Measurements from ENCODE around the gene PTPN4. TPM values are rescaled to one million over a fixed set of nuclear protein-coding genes. Genes with fewer than 3 reads are reported as not detected.
"Not testable (repeated sequence)": the region's sequence is repeated elsewhere in the genome, so short reads cannot be mapped to it uniquely, and the experiment has no call there.

PTPN4 gene
- total RNA-seq, 2 experiments from 2014 or later: 49.3 to 50.6 TPM

- ChIA-PET CTCF (ENCODE audit: unreplicated experiment) (no interaction called here), POLR2A (no interaction called here)
- DNase-seq (ENCODE audit: low spot score): no peak
- intact Hi-C loops (cut with micrococcal nuclease; ENCODE audit: unreplicated experiment): no loop called here
- Histone ChIP-seq H4K20me1 (ENCODE audit: insufficient read depth, low read length) (no peaks in the 10 kb centered on the region), H3K79me2 (ENCODE audit: insufficient read depth, low read depth, low read length) (no peaks in the 10 kb centered on the region), H3K36me3 (ENCODE audit: insufficient read depth, low read length) (no peaks in the 10 kb centered on the region), H3K27ac (ENCODE audit: low read depth, low read length, poor library complexity, severe bottlenecking) (no peak overlapping the region), H3K9me3 (ENCODE audit: low read length) (no peaks in the 10 kb centered on the region), H3K4me1 (ENCODE audit: insufficient read depth, low read length, poor library complexity, severe bottlenecking) (no peaks in the 10 kb centered on the region), H3K4me3 (ENCODE audit: low read depth, low read length, poor library complexity, severe bottlenecking) (no peak overlapping the region), H3K4me2 (ENCODE audit: low read length) (no peak overlapping the region), H2AFZ (ENCODE audit: low read length) (no peak overlapping the region), H3K9me2 (ENCODE audit: insufficient read depth, low read length) (no peaks in the 10 kb centered on the region)
- TF ChIP-seq CTCF (conservative IDR thresholded peaks at IDR 0.05; ENCODE audit: low read length) (no peak), EZH2phosphoT487 (IDR thresholded peaks at IDR 0.05; ENCODE audit: borderline replicate concordance, low read depth, low read length) (no peak)
- no TSS peak for BruUV-seq (replicated peaks)
These were observed 236.4 kb downstream of the PTPN4 start for GRCh38 chr2:119996148-119996547.

GRCh38 chr2:119996896-119997891 is 237.5 kb downstream of the PTPN4 start:
- CTCF ChIA-PET (ENCODE audit: unreplicated experiment): not testable (repeated sequence)

GRCh38 chr2:120001471-120001870 is 241.7 kb downstream of the PTPN4 start:
- no TSS peak for BruUV-seq (replicated peaks)

More at GRCh38 chr2:119996896-119997891, 237.5 kb downstream of the PTPN4 start:
- H3K9me3 ChIP-seq (ENCODE audit: low read length); POLR2A ChIA-PET; intact Hi-C loops (cut with micrococcal nuclease; ENCODE audit: unreplicated experiment); H3K4me3 ChIP-seq (ENCODE audit: low read depth, low read length, poor library complexity, severe bottlenecking); H4K20me1 ChIP-seq (ENCODE audit: insufficient read depth, low read length); H3K9me2 ChIP-seq (ENCODE audit: insufficient read depth, low read length); H2AFZ ChIP-seq (ENCODE audit: low read length); BruUV-seq (replicated peaks); H3K4me1 ChIP-seq (ENCODE audit: insufficient read depth, low read length, poor library complexity, severe bottlenecking); H3K4me2 ChIP-seq (ENCODE audit: low read length); H3K79me2 ChIP-seq (ENCODE audit: insufficient read depth, low read depth, low read length); DNase-seq (ENCODE audit: low spot score); H3K27ac ChIP-seq (ENCODE audit: low read depth, low read length, poor library complexity, severe bottlenecking); H3K36me3 ChIP-seq (ENCODE audit: insufficient read depth, low read length): not testable (repeated sequence)

More at GRCh38 chr2:120001471-120001870, 241.7 kb downstream of the PTPN4 start:
- TF ChIP-seq CTCF (conservative IDR thresholded peaks at IDR 0.05; ENCODE audit: low read length) (no peak), EZH2phosphoT487 (IDR thresholded peaks at IDR 0.05; ENCODE audit: borderline replicate concordance, low read depth, low read length) (no peak)
- no peak overlapping the region for H3K27ac ChIP-seq (ENCODE audit: low read depth, low read length, poor library complexity, severe bottlenecking)
- H3K79me2 ChIP-seq (ENCODE audit: insufficient read depth, low read depth, low read length): no peaks in the 10 kb centered on the region
- intact Hi-C loops (cut with micrococcal nuclease; ENCODE audit: unreplicated experiment): no loop called here
- H4K20me1 ChIP-seq (ENCODE audit: insufficient read depth, low read length): no peaks in the 10 kb centered on the region
- H3K4me3 ChIP-seq (ENCODE audit: low read depth, low read length, poor library complexity, severe bottlenecking): no peak overlapping the region
- peaks cover 7% of the 10 kb centered on the region for H3K4me1 ChIP-seq (ENCODE audit: insufficient read depth, low read length, poor library complexity, severe bottlenecking)
- H3K4me2 ChIP-seq (ENCODE audit: low read length): no peak overlapping the region
- DNase-seq (ENCODE audit: low spot score): no peak
- no peaks in the 10 kb centered on the region for H3K36me3 ChIP-seq (ENCODE audit: insufficient read depth, low read length)
- CTCF ChIA-PET (ENCODE audit: unreplicated experiment): no interaction called here
- H2AFZ ChIP-seq (ENCODE audit: low read length): no peak overlapping the region
- H3K9me3 ChIP-seq (ENCODE audit: low read length): no peaks in the 10 kb centered on the region
- peaks cover under 1% of the 10 kb centered on the region; the same call in 1 of the 2 replicates for H3K9me2 ChIP-seq (ENCODE audit: insufficient read depth, low read length)
- POLR2A ChIA-PET: interaction anchor here (0.6 kb wide), 1 partner anchor 240 kb away, joined by 3 read pairs; no protein-coding TSS in a partner anchor

Measured in OCI-LY7 (cell line).